ENCODE results near the gene CDH13. TPM values are rescaled to one million over a fixed set of nuclear protein-coding genes. Genes with fewer than 3 reads are reported as not detected.

CDH13 gene
- polyA plus RNA-seq, 3 donors: 1.0 to 7.7 (median 2.8) TPM

- H3K27ac ChIP-seq (ENCODE audit: low read depth, low read length): no peak overlapping the region
- 56 to 78% (median 72%) methylated on average over 4 of the region's 4 CpGs for WGBS, 3 donors
These were observed 1073.0 kb downstream of the CDH13 start for GRCh38 chr16:83699817-83700216.

GRCh38 chr16:83700918-83701317 is 1074.1 kb downstream of the CDH13 start:
- H3K27ac ChIP-seq (ENCODE audit: low read depth, low read length): no peak overlapping the region
- 63 to 71% (median 70%) methylated on average over 7 of the region's 7 CpGs for WGBS, 3 donors

- no peak overlapping the region for H3K27ac ChIP-seq (ENCODE audit: low read depth, low read length)
- WGBS, 3 donors: 29 to 52% (median 40%) methylated on average over 9 of the region's 9 CpGs
These were observed 1074.7 kb downstream of the CDH13 start for GRCh38 chr16:83701494-83701893.

- no peak overlapping the region for H3K27ac ChIP-seq (ENCODE audit: low read depth, low read length)
These were observed 1077.9 kb downstream of the CDH13 start for GRCh38 chr16:83704656-83705055.

GRCh38 chr16:83705856-83706255 is 1079.1 kb downstream of the CDH13 start:
- 86 to 92% (median 86%) methylated on average over 4 of the region's 4 CpGs for WGBS, 3 donors
- no peak overlapping the region for H3K27ac ChIP-seq (ENCODE audit: low read depth, low read length)

- H3K27ac ChIP-seq (ENCODE audit: low read depth, low read length): no peak overlapping the region
- 91 to 94% (median 92%) methylated on average over 4 of the region's 4 CpGs for WGBS, 3 donors
These were observed 1079.6 kb downstream of the CDH13 start for GRCh38 chr16:83706394-83706793.

GRCh38 chr16:83711069-83711468 is 1084.3 kb downstream of the CDH13 start:
- 63 to 78% (median 78%) methylated on average over 3 of the region's 3 CpGs for WGBS, 3 donors
- H3K27ac ChIP-seq (ENCODE audit: low read depth, low read length): no peak overlapping the region

GRCh38 chr16:83713597-83713996 is 1086.8 kb downstream of the CDH13 start:
- WGBS, 3 donors: 68 to 82% (median 76%) methylated on average over 4 of the region's 4 CpGs

GRCh38 chr16:83714286-83714685 is 1087.5 kb downstream of the CDH13 start:
- whole genome bisulfite sequencing, 3 donors: 82 to 98% (median 92%) methylated on average over 4 of the region's 4 CpGs

More at GRCh38 chr16:83713597-83713996, 1086.8 kb downstream of the CDH13 start:
- no peak overlapping the region for H3K27ac ChIP-seq (ENCODE audit: low read depth, low read length)

GRCh38 chr16:83715217-83715920 is 1088.6 kb downstream of the CDH13 start:
- no peak overlapping the region for H3K27ac ChIP-seq (ENCODE audit: low read depth, low read length)
- WGBS, 3 donors: 53 to 62% (median 61%) methylated on average over 14 of the region's 14 CpGs

More at GRCh38 chr16:83714286-83714685, 1087.5 kb downstream of the CDH13 start:
- no peak overlapping the region for H3K27ac ChIP-seq (ENCODE audit: low read depth, low read length)

- WGBS, 3 donors: 72 to 78% (median 72%) methylated on average over 7 of the region's 7 CpGs
- no peak overlapping the region for H3K27ac ChIP-seq (ENCODE audit: low read depth, low read length)
These were observed 1090.5 kb downstream of the CDH13 start for GRCh38 chr16:83717308-83717707.

GRCh38 chr16:83717814-83718213 is 1091.0 kb downstream of the CDH13 start:
- 57 to 61% (median 59%) methylated on average over 4 of the region's 4 CpGs for WGBS, 3 donors

GRCh38 chr16:83720213-83720612 is 1093.4 kb downstream of the CDH13 start:
- 83 to 95% (median 94%) methylated on average over 5 of the region's 5 CpGs for WGBS, 3 donors
- no peak overlapping the region for H3K27ac ChIP-seq (ENCODE audit: low read depth, low read length)

More at GRCh38 chr16:83717814-83718213, 1091.0 kb downstream of the CDH13 start:
- no peak overlapping the region for H3K27ac ChIP-seq (ENCODE audit: low read depth, low read length)

- H3K27ac ChIP-seq (ENCODE audit: low read depth, low read length): no peak overlapping the region
- WGBS, 3 donors: 67 to 91% (median 86%) methylated on average over 4 of the region's 4 CpGs
These were observed 1094.2 kb downstream of the CDH13 start for GRCh38 chr16:83720981-83721380.

GRCh38 chr16:83721676-83722075 is 1094.9 kb downstream of the CDH13 start:
- no peak overlapping the region for H3K27ac ChIP-seq (ENCODE audit: low read depth, low read length)
- 61 to 74% (median 73%) methylated on average over 3 of the region's 3 CpGs for WGBS, 3 donors

GRCh38 chr16:83722456-83723183 is 1095.9 kb downstream of the CDH13 start:
- H3K27ac ChIP-seq (ENCODE audit: low read depth, low read length): no peak overlapping the region
- WGBS, 3 donors: 38 to 64% (median 53%) methylated on average over 6 of the region's 6 CpGs

GRCh38 chr16:83723244-83723643 is 1096.5 kb downstream of the CDH13 start:
- WGBS, 3 donors: 63 to 90% (median 85%) methylated on average over 3 of the region's 3 CpGs
- no peak overlapping the region for H3K27ac ChIP-seq (ENCODE audit: low read depth, low read length)

- H3K27ac ChIP-seq (ENCODE audit: low read depth, low read length): no peak overlapping the region
- WGBS, 3 donors: 85 to 95% (median 91%) methylated on average over 2 of the region's 2 CpGs
These were observed 1097.1 kb downstream of the CDH13 start for GRCh38 chr16:83723901-83724300.

GRCh38 chr16:83724585-83724984 is 1097.8 kb downstream of the CDH13 start:
- WGBS, 3 donors: 54 to 84% (median 66%) methylated on average over 2 of the region's 2 CpGs

GRCh38 chr16:83725313-83725712 is 1098.5 kb downstream of the CDH13 start:
- H3K27ac ChIP-seq (ENCODE audit: low read depth, low read length): no peak overlapping the region
- WGBS, 3 donors: 78 to 84% (median 80%) methylated on average over 9 of the region's 9 CpGs

More at GRCh38 chr16:83724585-83724984, 1097.8 kb downstream of the CDH13 start:
- H3K27ac ChIP-seq (ENCODE audit: low read depth, low read length): no peak overlapping the region
